ENCODE results near the gene KCNA10. TPM values are rescaled to one million over a fixed set of nuclear protein-coding genes. Genes with fewer than 3 reads are reported as not detected.

The KCNA10 gene
- total and polyA plus RNA-seq, 8 donors: not detected

- no peak for ATAC-seq
- Histone ChIP-seq H3K36me3 (no peaks in the 10 kb centered on the region), H3K4me1 (peaks cover 0 to 12% (median 0%) of the 10 kb centered on the region in 3 donors), H3K9me3 (no peaks in the 10 kb centered on the region), H3K27me3 (no peaks in the 10 kb centered on the region), H3K4me3 (no peak overlapping the region), H3K27ac (no peak overlapping the region)
- WGBS, 2 donors: 91 to 95% methylated on average over 6 of the region's 6 CpGs
- intact Hi-C loops (cut with DNase I): no loop called here
- FAIRE-seq: no peak
- peak in 1 of 6 donors; percentile 1 for DNase-seq
- TF ChIP-seq, protein P1, sequence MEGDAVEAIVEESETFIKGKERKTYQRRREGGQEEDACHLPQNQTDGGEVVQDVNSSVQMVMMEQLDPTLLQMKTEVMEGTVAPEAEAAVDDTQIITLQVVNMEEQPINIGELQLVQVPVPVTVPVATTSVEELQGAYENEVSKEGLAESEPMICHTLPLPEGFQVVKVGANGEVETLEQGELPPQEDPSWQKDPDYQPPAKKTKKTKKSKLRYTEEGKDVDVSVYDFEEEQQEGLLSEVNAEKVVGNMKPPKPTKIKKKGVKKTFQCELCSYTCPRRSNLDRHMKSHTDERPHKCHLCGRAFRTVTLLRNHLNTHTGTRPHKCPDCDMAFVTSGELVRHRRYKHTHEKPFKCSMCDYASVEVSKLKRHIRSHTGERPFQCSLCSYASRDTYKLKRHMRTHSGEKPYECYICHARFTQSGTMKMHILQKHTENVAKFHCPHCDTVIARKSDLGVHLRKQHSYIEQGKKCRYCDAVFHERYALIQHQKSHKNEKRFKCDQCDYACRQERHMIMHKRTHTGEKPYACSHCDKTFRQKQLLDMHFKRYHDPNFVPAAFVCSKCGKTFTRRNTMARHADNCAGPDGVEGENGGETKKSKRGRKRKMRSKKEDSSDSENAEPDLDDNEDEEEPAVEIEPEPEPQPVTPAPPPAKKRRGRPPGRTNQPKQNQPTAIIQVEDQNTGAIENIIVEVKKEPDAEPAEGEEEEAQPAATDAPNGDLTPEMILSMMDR (IDR thresholded peaks at IDR 0.05): no peak
Observed at GRCh38 chr1:110474444-110474843, 44.5 kb downstream of the KCNA10 start.

DNA sequence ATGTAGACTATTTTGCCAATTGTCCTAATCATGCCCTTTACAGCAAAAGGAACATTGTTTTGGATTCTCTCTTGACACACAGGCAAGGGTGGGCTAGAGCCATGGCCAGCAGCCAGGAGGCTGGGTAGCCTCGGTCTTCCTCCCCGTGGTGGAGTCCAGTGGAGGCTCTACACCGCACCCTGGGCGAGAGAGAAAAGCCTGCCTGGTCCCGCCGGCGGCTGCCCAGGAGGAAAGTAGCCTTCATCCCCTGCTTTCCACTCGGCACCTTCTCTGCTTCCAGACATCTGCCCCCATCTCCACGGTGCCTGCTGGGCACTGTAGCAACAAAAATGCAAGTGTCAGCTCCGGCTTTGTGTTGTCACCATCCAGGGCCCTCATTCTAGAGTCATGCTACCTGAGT, 46.4 kb downstream of the KCNA10 start:
- TF ChIP-seq, protein P1 (IDR thresholded peaks at IDR 0.05): no peak
- peak in 1 of 6 donors; percentile 35 for DNase-seq

DNA sequence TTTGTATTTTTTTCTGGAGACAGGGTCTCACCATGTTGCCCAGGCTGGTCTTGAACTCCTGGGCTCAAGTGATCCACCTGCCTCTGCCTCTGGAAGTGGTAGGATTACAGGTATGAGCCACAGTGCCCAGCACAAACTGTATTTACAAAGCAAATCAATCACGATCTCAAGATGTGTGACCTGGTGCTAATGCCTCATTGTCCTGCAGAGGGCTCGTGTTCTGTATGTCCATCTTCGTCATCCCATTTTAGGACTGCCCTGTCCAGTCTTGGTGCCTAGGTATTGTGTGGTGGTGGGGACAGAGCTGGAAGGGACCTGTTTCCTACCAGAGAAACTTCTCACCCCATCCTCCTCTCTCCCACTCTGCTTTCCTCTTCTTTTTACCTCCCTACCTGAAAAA, 47.8 kb downstream of the KCNA10 start:
- intact Hi-C loops (cut with DNase I): no loop called here
- Histone ChIP-seq H3K27ac (no peak overlapping the region), H3K36me3 (no peaks in the 10 kb centered on the region), H3K4me1 (no peaks in the 10 kb centered on the region), H3K4me3 (no peak overlapping the region), H3K9me3 (no peaks in the 10 kb centered on the region), H3K27me3 (no peaks in the 10 kb centered on the region)
- ATAC-seq: no peak
- no peak for FAIRE-seq
- TF ChIP-seq, protein P1 (IDR thresholded peaks at IDR 0.05): no peak
- DNase-seq: no peak
- WGBS, 2 donors: 45 to 48% methylated on average over 3 of the region's 3 CpGs

More for the DNA sequence above, 46.4 kb downstream of the KCNA10 start:
- ATAC-seq (no peak), FAIRE-seq (no peak)
- Histone ChIP-seq H3K9me3 (no peaks in the 10 kb centered on the region), H3K36me3 (no peaks in the 10 kb centered on the region), H3K27me3 (no peaks in the 10 kb centered on the region), H3K27ac (no peak overlapping the region), H3K4me3 (no peak overlapping the region), H3K4me1 (peaks cover 0 to 3% (median 0%) of the 10 kb centered on the region in 3 donors)
- WGBS, 2 donors: 67 to 74% methylated on average over 10 of the region's 10 CpGs
- intact Hi-C loops (cut with DNase I): no loop called here

Other genes with a start within 250 kb of the KCNA10 start
- gene RBM15, start 179.8 kb downstream of the KCNA10 start, total RNA-seq: 10 to 100 TPM in 1 of 6 donors, 1 to 10 TPM in 5; 6.9 to 14.2 (median 8.5) TPM
- gene RBM15, start 179.8 kb downstream of the KCNA10 start, polyA plus RNA-seq: 1 to 10 TPM; 1.6 to 6.6 TPM
- gene SLC16A4, start 128.1 kb downstream of the KCNA10 start, total RNA-seq: 1 to 10 TPM in 2 of 6 donors, under 1 TPM in 4; 0.32 to 1.8 (median 0.71) TPM
- gene SLC16A4, start 128.1 kb downstream of the KCNA10 start, polyA plus RNA-seq: under 1 TPM; 0.52 to 0.53 TPM
- gene LAMTOR5, start 111.5 kb downstream of the KCNA10 start, total RNA-seq: 10 to 100 TPM; 29.0 to 63.9 (median 36.8) TPM
- gene LAMTOR5, start 111.5 kb downstream of the KCNA10 start, polyA plus RNA-seq: 100 to 1,000 TPM; 107 to 159 TPM
- gene PROK1, start 68.0 kb downstream of the KCNA10 start, total RNA-seq: under 1 TPM in 1 of 6 donors, not detected in 5; 0.12 TPM
- under 1 TPM in 1 of 2 donors, not detected in 1; 0.53 TPM for gene PROK1, start 68.0 kb downstream of the KCNA10 start, polyA plus RNA-seq
- gene KCNA2, start 87.2 kb upstream of the KCNA10 start, total RNA-seq: 1 to 10 TPM in 2 of 6 donors, under 1 TPM in 4; 0.40 to 1.6 (median 0.81) TPM
- under 1 TPM; 0.21 to 0.23 TPM for gene KCNA2, start 87.2 kb upstream of the KCNA10 start, polyA plus RNA-seq
- gene KCNA3, start 155.8 kb upstream of the KCNA10 start, total RNA-seq: 1 to 10 TPM in 1 of 6 donors, under 1 TPM in 5; 0.37 to 1.2 (median 0.58) TPM
- under 1 TPM; 0.08 to 0.70 TPM for gene KCNA3, start 155.8 kb upstream of the KCNA10 start, polyA plus RNA-seq